ENCODE measurements around the gene NPIPB6. TPM values are rescaled to one million over a fixed set of nuclear protein-coding genes. Genes with fewer than 3 reads are reported as not detected.
A peak's percentile ranks its signal among the peaks of the same experiment; 100 is the strongest.

The NPIPB6 gene
- total and polyA plus RNA-seq, 12 donors, result 0.12 to 1.8 (median 0.69) TPM; not detected in 2

DNA sequence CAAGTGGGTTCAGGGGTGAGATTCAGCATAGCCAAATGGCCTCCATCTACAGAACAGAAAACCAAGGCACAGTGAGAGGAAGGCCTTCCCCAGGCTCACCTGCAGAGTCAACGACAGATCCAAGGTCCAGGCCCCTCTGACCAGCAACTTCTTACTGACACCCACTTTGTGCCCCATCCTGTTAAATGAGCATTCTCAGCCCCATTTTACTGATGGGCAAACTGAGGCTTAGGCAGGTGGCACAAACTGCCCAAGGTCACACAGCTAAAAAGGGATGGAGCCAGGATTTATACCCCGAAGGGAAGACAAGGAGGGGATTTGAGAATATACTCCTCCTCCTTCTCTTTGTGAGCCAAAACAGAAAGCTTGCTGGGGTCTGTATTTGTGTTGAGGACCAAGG is 61.7 kb downstream of the NPIPB6 start:
- H3K27me3 ChIP-seq, result no peaks in the 10 kb centered on the region
- no peaks in the 10 kb centered on the region for H3K9me3 ChIP-seq

DNA sequence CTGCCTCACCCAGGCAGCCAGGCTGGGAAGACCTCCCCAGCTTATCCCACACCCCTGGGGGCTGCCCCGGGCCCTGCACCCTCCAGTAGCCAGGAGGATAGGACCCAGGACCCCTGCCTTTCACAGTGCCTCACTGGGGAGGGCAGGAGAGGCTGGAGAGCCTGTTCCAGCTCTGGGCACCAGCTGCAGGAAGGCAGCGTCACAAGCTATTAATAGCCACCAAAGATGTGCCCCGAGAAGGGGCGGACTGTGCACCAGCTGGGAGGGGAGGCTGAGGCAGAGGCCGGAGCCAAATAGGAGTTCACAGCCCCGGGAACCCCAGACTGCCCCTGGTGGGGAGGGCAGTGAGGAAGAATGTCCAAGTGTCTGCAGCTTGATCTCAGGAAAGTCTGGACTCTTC is 62.2 kb downstream of the NPIPB6 start:
- H3K36me3 ChIP-seq, result no peaks in the 10 kb centered on the region
- 41 to 59% methylated on average over 6 of the region's 6 CpGs for WGBS, 2 donors
- no peaks in the 10 kb centered on the region for H3K9me3 ChIP-seq
- no peaks in the 10 kb centered on the region for H3K27me3 ChIP-seq
- intact Hi-C loops (cut with DNase I), result no loop called here
- ATAC-seq (peak in 7 of 8 donors; percentile 29 to 90 (median 85)), DNase-seq (peak in 1 of 2 donors; percentile 37)
- TF ChIP-seq, protein P1, sequence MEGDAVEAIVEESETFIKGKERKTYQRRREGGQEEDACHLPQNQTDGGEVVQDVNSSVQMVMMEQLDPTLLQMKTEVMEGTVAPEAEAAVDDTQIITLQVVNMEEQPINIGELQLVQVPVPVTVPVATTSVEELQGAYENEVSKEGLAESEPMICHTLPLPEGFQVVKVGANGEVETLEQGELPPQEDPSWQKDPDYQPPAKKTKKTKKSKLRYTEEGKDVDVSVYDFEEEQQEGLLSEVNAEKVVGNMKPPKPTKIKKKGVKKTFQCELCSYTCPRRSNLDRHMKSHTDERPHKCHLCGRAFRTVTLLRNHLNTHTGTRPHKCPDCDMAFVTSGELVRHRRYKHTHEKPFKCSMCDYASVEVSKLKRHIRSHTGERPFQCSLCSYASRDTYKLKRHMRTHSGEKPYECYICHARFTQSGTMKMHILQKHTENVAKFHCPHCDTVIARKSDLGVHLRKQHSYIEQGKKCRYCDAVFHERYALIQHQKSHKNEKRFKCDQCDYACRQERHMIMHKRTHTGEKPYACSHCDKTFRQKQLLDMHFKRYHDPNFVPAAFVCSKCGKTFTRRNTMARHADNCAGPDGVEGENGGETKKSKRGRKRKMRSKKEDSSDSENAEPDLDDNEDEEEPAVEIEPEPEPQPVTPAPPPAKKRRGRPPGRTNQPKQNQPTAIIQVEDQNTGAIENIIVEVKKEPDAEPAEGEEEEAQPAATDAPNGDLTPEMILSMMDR (IDR thresholded peaks at IDR 0.05), result no peak
- no peak overlapping the region for H3K4me3 ChIP-seq
- H3K4me1 ChIP-seq, result peaks cover 0 to 12% (median 4%) of the 10 kb centered on the region in 9 donors
- no peak overlapping the region for H3K27ac ChIP-seq

More for the DNA sequence above, 61.7 kb downstream of the NPIPB6 start:
- WGBS, 2 donors, result 90 to 93% methylated on average over 2 of the region's 2 CpGs
- TF ChIP-seq, protein P1 (IDR thresholded peaks at IDR 0.05), result no peak
- intact Hi-C loops (cut with DNase I), result no loop called here
- Histone ChIP-seq H3K4me1 (peaks cover 0 to 12% (median 4%) of the 10 kb centered on the region in 9 donors), H3K4me3 (no peak overlapping the region), H3K27ac (no peak overlapping the region), H3K36me3 (no peaks in the 10 kb centered on the region)
- DNase-seq (no peak), ATAC-seq (no peak)

- H3K27ac ChIP-seq, result no peak overlapping the region
- 92 to 95% methylated on average over 5 of the region's 5 CpGs for WGBS, 2 donors
- no peak for DNase-seq
- H3K4me1 ChIP-seq, result peaks cover 0 to 12% (median 4%) of the 10 kb centered on the region in 9 donors
- no peak overlapping the region for H3K4me3 ChIP-seq
- TF ChIP-seq, protein P1 (IDR thresholded peaks at IDR 0.05), result no peak
- no peaks in the 10 kb centered on the region for H3K9me3 ChIP-seq
- ATAC-seq, result no peak
- H3K27me3 ChIP-seq, result no peaks in the 10 kb centered on the region
- intact Hi-C loops (cut with DNase I), result no loop called here
- H3K36me3 ChIP-seq, result no peaks in the 10 kb centered on the region
These were observed 63.0 kb downstream of the NPIPB6 start for GRCh38 chr16:28300327-28300726.

- Histone ChIP-seq H3K4me3 (no peak overlapping the region), H3K27ac (no peak overlapping the region), H3K9me3 (no peaks in the 10 kb centered on the region), H3K4me1 (peaks cover 0 to 13% (median 4%) of the 10 kb centered on the region in 9 donors), H3K36me3 (no peaks in the 10 kb centered on the region), H3K27me3 (peaks cover 0 to 13% (median 7%) of the 10 kb centered on the region in 7 donors)
- TF ChIP-seq, protein P1 (IDR thresholded peaks at IDR 0.05), result no peak
- ATAC-seq, result no peak
- 63 to 65% methylated on average over 4 of the region's 4 CpGs for WGBS, 2 donors
- intact Hi-C loops (cut with DNase I), result no loop called here
- no peak for DNase-seq
These were observed 64.8 kb downstream of the NPIPB6 start for GRCh38 chr16:28298511-28298878.
